AG04450 (cell line): ENCODE results near the gene FAM170B. TPM values are rescaled to one million over a fixed set of nuclear protein-coding genes. Genes with fewer than 3 reads are reported as not detected.

Source experiments
- CTCF ChIA-PET: fragments of 300-600, 350-600 bp; formaldehyde crosslinking; extraction: SDS; loops from one replicate; lab custom pipeline; 2022; ENCODE audit warnings: antibody characterized with exemption, inconsistent platforms; lab: Charles Lee
- POLR2A ChIA-PET: fragments of 350-600 bp; formaldehyde crosslinking; extraction: SDS; loops from one replicate; lab custom pipeline; 2021; ENCODE audit warnings: antibody characterized with exemption, inconsistent platforms; lab: Yijun Ruan, JAX
- DNase-seq: peaks from one replicate; pipeline ENCODE4 v3.0.0-alpha.2; 2011; ENCODE audit warnings: low read depth, low spot score
- H3K27ac ChIP-seq: one replicate; pipeline ENCODE4 v1.5.1; 2012; ENCODE audit warnings: low read depth, low read length, control low read depth
- H3K27me3 ChIP-seq: one replicate; pipeline ENCODE4 v1.6.0; 2012; ENCODE audit warnings: low read length; ENCODE audit not compliant: control insufficient read depth, insufficient read depth
- H3K4me3 ChIP-seq: 2 replicates; pipeline ENCODE4 v1.5.1; 2011; ENCODE audit warnings: mild to moderate bottlenecking, low read depth, low read length, control low read depth
- H3K9me3 ChIP-seq: 2 replicates; pipeline ENCODE4 v1.5.1; 2012; ENCODE audit warnings: low read length; ENCODE audit not compliant: control insufficient read depth, insufficient read depth
- polyA plus RNA-seq: library from polyadenylated mRNA; depleted of rRNA; stranded (reverse); fragments of >200 nt; gene quantifications from 2 replicates; pipeline ENCODE4 v1.2.3, GENCODE V29; 2011
- TF ChIP-seq, protein P1 (sequence below): IDR thresholded peaks from 2 replicates; pipeline ENCODE4 v1.5.1; 2011; ENCODE audit warnings: low read depth, low read length, control low read depth, inconsistent platforms

Gene FAM170B
- polyA plus RNA-seq, 1 experiment = not detected

DNA sequence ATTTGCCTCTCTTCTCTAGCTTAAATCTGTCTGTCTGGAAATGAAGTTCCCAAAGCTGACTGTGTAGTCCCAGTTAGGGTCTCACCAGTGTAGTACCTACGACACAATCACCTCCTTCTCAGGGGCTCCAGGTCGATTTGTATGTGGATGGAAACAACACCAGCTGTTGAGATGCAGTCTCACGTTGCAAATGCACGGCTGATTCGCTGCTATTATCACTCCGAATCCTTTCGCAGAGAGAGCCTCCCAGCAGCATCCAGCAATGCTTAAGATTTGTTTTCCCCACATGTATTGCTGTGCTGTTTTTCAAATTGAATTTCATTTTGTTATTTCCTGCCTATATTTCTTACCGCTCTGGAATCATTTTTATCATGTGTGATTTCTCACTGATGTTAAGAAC, 34.8 kb downstream of the FAM170B start:
- TF ChIP-seq, protein P1, sequence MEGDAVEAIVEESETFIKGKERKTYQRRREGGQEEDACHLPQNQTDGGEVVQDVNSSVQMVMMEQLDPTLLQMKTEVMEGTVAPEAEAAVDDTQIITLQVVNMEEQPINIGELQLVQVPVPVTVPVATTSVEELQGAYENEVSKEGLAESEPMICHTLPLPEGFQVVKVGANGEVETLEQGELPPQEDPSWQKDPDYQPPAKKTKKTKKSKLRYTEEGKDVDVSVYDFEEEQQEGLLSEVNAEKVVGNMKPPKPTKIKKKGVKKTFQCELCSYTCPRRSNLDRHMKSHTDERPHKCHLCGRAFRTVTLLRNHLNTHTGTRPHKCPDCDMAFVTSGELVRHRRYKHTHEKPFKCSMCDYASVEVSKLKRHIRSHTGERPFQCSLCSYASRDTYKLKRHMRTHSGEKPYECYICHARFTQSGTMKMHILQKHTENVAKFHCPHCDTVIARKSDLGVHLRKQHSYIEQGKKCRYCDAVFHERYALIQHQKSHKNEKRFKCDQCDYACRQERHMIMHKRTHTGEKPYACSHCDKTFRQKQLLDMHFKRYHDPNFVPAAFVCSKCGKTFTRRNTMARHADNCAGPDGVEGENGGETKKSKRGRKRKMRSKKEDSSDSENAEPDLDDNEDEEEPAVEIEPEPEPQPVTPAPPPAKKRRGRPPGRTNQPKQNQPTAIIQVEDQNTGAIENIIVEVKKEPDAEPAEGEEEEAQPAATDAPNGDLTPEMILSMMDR = no peak
- H3K27ac ChIP-seq = no peak overlapping the region
- ChIA-PET POLR2A (no interaction called here), CTCF (no interaction called here)
- no peaks in the 10 kb centered on the region for H3K9me3 ChIP-seq
- H3K27me3 ChIP-seq = no peaks in the 10 kb centered on the region
- no peak for DNase-seq
- no peak overlapping the region for H3K4me3 ChIP-seq

GRCh38 chr10:49096890-49097445, 36.9 kb downstream of the FAM170B start:
- ChIA-PET POLR2A (no interaction called here), CTCF (no interaction called here)
- Histone ChIP-seq H3K27me3 (no peaks in the 10 kb centered on the region), H3K4me3 (no peak overlapping the region), H3K9me3 (no peaks in the 10 kb centered on the region), H3K27ac (no peak overlapping the region)
- TF ChIP-seq, protein P1 = no peak
- no peak for DNase-seq

- DNase-seq = no peak
- Histone ChIP-seq H3K27ac (no peak overlapping the region), H3K27me3 (no peaks in the 10 kb centered on the region), H3K9me3 (no peaks in the 10 kb centered on the region), H3K4me3 (no peak overlapping the region)
- ChIA-PET CTCF (no interaction called here), POLR2A (no interaction called here)
- TF ChIP-seq, protein P1 = no peak
Observed at GRCh38 chr10:49094646-49095045, 39.2 kb downstream of the FAM170B start.

GRCh38 chr10:49093922-49094321, 39.9 kb downstream of the FAM170B start:
- Histone ChIP-seq H3K9me3 (no peaks in the 10 kb centered on the region), H3K4me3 (no peak overlapping the region), H3K27ac (no peak overlapping the region), H3K27me3 (no peaks in the 10 kb centered on the region)
- DNase-seq = no peak
- CTCF ChIA-PET = no interaction called here
- TF ChIP-seq, protein P1 = no peak
- POLR2A ChIA-PET = no interaction called here

DNA sequence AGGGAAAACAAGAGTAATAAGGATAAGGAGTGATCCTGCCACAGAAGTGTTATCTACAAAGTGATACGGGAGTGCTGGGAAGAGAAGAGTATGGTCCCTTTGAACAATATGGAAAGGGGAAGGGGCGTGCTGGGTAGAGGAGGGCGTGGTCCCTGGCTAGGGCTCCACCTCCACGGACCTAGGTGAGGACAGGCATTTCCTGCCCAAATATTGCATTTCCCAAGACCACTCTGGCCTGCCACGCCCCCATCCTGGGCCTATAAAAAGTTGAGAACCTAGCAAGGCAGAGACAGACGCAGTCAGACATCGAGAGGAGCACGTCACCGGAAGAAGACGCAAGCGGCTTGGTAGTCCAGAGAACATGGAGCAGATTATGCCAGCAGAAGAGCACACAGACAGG, 41.3 kb downstream of the FAM170B start:
- ChIA-PET POLR2A (no interaction called here), CTCF (no interaction called here)
- no peak overlapping the region for H3K4me3 ChIP-seq
- no peaks in the 10 kb centered on the region for H3K9me3 ChIP-seq
- TF ChIP-seq, protein P1 = no peak
- no peaks in the 10 kb centered on the region for H3K27me3 ChIP-seq
- DNase-seq = no peak
- no peak overlapping the region for H3K27ac ChIP-seq
